Suppressor macrophage (primary cell): ENCODE data around the gene CLSTN1.

Source experiments
- DNase-seq, 4 experiments: peaks; one replicate each; pipeline ENCODE4 v3.0.0-alpha.2; 2020 to 2022
- total RNA-seq, 17 experiments: gene quantifications; one replicate each; lab custom pipeline; 2026; ENCODE audit warnings: mixed read lengths in 6 of 17, inconsistent platforms in 3 of 17; lab: John Stamatoyannopoulos, UW

The CLSTN1 gene
- total RNA-seq: 37.9 to 145 (median 70.5) reads per million in 17 experiments

DNA sequence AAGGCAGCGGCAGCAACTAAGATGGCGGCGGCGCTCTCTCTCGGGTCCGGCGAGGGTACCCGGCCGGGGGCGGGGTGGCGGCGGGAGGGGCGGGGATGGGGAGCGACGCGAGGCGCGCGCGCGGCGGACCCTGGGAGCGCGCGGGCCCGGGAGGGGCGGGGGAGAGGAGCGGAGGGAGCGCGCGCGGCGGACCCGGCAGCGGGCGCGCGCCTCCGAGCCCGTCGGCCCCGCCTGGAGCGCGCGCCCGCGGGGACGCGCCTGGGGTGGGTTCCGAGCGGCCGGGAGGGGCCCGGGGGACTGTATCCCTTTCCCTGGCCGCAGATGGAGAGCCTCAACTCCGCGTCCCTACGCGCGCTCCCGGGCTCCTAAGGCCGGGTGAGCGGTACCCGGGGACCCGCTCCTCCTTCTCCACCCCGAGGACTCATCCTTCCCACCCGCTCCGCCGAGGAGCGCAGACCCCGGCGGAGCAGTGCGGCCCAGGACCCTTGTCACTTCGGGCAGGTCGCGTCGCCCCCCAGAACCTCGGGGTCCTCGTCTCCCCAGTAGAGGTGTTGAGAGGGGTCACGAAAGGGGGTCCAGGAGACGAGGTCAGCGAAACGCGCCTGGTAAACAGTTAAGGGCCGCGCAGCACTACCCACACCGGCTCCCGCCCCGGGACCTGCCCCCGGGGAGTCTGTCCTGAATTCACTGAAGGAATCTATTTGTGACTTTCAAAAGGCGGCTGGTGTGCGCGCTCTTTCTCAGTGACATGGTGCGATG is at the start of gene CLSTN1:
TSS of gene CLSTN1 (minus strand) at position 23 of the 759 bp plus-strand sequence. CDS start 232 bp downstream, outside the sequence.
- DNase-seq: peak; percentile 78 to 94 (median 86)

DNA sequence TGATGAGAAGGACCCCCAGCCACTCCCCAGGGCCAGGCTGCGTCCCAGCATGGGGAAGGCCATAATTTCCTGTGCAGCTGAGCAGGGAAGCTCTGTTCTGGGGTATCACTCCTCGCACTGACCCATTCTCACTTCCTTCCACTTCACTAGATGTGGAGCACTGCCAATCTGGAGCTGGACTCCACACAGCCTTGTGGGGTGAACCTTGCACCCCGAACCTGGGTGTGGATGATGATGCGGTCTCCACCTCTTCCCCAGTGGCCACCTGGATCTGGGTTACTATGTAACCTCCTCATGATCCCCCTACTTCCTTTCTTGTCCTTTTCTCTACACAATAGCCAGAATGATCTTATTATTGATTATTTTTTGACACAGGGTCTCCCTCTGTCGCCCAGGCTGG is 49.6 kb upstream of the CLSTN1 start:
- no peak for DNase-seq

DNA sequence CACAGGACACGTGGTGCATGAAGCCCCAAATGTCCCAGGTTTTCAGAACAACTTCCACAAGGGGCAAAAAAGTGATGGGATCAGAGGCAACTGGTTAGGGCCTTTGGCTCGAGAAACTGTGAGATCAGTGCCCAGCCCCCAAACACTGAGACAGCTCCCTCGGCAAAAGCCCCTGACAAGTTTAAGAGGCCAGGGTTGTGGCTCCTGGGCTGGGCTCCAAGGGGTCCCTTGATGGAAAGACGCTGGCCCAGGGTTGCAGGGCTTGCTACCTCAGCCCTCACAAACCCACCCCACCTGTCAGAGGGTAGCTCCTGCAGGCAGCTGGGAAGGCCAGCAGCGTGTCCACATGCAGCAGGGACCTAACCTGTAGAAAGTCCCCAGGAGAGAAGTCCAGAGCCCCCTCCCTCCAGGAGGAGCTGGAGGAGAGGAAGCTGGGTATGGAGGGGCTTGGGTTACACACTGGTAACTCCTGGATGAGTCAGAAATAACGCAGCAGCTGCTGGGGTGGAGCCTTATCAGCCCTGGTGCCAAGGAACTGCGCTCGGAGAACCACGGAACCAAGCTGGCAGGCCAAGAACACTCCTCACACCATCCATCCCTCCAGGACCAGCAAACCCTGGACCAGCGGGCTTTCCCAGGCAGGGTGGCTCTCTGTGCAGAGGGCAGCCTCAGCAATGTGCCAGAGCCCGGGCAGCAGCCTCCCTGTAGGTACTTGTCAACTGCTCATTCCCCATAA is 48.8 kb upstream of the CLSTN1 start:
- no peak for DNase-seq

DNA sequence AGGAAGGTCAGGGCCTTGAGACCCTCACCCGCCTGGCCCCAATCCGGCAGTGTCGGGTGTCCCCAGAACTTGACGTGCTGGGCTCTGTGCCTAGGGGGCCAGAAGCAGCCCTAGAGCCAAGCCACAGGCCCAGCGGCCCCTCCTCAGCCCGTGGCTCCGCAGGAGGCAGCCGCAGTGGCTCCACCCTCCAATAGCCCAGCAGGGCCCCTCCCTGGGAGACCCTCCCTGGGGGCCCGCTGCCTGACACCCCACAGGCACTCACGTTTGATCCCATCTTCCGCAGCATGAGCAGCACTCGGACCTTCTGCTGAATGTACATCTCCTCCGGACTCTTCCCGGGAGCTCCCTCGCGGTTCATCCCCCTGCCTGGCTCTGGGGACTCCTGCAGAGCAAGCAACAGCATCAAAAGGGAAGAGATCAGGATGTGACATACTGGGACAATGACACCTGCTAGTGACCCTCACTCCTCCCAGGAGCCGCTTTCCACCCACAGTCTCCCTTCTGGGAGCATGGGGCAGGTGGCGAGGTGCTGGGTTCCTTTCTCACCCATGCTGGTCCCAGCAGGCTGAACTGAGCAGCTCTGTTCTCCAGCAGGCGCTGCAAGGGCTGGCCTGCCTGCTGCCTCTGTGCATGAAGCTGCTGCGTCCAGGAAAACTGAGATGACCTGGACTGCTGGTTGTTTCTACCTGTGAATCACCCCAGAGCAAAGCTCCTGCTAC is 48.1 kb upstream of the CLSTN1 start:
- no peak for DNase-seq

DNA sequence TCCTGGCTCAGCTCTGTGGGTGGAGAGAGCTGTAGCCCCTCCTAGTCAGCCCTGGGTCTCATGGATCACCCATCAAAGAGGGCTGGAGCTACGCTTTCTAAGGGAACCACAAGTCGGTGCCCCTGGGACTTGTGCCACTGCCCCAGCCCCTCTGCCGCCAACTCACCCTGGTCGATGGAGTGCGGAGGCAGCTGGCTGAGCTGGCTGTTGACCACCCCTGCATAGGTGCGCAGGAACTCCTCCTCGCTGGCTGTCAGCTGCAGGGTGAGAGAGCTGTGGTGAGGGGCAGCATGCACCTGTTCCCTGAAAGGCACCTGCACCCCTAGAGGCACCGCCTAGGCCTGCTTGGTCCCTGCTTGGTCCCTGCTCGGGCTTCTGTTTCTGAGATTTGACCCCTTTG is 47.3 kb upstream of the CLSTN1 start:
- DNase-seq: no peak

GRCh38 chr1:9870572-9870971 is 46.8 kb upstream of the CLSTN1 start:
- DNase-seq: no peak

- no peak for DNase-seq
Measured at GRCh38 chr1:9869831-9870251, 46.1 kb upstream of the CLSTN1 start.

DNA sequence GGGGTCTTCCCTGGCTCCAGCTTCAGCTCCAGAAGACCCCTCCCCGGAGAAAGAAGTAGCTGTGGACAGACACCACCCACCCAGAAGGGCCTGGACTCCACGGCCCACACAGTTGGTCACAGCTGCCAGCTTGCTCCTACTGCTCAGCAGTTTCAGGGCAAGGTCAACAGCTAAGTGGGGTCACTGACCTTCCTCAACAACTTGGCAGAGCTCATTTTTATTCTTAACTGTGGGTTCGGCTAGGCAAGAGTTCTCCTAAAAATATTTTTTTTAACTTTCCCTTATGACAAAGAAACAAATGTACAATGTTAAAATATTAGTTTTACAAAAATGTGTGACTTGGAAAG is 44.5 kb upstream of the CLSTN1 start:
- DNase-seq: no peak

DNA sequence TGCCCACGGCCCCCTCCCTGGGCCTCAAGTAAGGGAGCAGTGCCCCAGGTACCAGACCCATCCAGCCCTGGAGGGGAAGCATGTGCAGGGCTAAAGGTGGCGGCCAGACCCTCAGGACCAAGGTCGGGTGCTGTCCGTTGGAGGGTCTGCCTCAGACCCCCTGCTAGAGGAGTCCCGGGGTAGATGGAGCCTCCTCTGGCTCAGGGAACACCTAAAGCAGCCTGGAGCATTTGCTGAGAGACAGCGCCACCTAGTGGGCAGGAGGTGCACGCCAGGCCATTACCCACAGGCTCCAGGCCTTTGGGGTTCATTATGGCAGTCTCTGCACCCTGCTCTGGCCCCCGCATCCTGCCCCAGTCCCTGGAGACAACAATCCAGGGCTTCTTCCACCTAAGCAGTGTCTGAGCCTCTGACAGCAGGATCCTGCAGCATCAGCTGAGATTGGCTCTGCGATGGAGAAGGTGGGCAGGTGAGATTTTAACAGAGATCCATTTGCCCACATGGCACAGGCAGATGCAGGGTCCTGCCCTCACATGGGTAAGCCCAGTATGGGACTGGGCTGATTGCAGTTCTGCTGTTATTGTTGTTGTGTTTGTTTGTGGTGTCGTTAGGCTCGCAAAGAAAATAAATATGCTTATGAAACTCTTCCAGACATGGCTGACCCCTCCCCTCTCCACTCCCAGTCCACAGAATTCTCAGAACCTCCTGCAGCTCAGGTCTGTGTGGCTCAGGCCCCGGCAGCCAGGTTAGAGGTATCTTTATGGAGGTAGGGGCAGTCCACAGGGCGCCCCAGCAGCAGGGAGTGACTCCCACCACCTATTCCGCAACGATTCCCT is 43.9 kb upstream of the CLSTN1 start:
- DNase-seq: peak; percentile 76 to 91 (median 88)

GRCh38 chr1:9866836-9867235 is 43.1 kb upstream of the CLSTN1 start:
- DNase-seq: no peak

DNA sequence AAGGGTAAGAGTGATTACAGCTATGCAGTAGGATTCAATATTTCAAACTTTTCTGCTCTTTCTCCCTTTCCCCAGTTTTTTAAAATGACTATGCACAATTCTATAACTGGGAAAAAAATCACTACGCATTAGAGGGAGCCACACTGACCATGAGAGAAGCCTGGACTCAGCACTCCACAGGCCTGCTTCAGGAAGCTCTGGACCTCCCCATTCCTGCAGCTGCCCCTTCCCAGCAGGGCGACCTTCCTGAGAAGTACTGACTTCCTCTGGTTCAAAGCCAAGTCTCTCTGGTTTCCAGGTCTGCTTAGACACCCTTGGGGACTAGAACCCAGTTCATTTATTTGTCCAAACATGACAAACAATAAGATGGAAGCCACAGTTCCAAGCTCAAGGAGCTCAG is 42.0 kb upstream of the CLSTN1 start:
- DNase-seq: no peak

DNA sequence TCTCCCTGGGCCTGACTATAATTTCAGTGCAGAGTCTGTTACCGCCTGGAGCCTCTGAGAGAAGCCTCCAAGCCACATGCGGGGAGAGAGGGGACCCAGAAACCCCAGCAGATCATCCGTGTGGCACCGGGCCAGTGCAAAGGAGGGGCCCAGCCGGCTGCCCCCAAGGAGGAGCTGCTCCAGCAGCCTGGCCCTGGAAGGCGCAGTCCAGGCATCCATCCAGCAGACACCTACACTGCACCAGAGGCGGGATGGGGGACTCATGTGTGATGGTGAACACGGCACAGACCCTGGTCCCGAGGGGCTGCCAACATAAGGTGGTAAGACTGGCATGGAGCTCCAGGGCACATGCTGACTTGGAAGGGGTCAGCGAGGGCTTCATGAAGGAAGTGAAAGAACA is 39.6 kb upstream of the CLSTN1 start:
- DNase-seq: no peak

GRCh38 chr1:9861360-9861759 is 37.6 kb upstream of the CLSTN1 start:
- no peak for DNase-seq

- DNase-seq: no peak
Measured at GRCh38 chr1:9860887-9861286, 37.1 kb upstream of the CLSTN1 start.

DNA sequence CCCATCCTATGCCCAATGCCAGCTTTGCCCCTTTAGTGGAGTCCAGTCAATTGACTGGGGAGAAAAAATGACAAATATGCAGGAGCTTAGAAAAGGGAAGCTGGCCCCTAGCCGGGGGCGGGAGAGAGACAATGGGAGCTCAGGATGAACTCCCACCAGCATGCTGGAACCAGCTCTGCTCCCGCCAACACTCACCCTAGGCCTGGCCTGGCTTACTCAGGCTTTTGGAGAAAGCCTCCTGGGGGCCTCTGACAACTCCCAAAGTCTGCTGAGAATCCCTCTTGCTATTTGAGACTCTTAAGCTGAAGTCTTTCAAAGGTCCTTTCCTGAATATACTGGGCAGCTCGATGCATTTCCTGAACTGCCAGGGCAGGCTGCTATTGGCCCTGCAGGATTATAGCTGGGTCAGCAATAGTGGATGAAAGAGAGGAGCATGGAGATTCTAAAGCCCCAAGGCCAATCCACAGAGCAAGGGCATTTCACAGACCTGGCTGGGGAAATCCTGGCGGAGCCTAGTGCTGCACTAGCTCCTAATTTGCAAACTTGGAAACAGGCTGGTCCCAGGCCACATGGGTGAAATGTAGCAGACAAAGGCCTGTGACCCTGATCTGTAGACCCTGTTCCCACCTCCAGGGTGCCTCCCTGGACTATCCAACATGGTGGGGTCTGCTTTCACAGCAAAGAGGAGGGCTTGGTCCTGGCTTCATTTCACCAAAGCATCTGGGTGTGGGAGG is 35.7 kb upstream of the CLSTN1 start:
- DNase-seq: peak; percentile 70 to 81 (median 76)

DNA sequence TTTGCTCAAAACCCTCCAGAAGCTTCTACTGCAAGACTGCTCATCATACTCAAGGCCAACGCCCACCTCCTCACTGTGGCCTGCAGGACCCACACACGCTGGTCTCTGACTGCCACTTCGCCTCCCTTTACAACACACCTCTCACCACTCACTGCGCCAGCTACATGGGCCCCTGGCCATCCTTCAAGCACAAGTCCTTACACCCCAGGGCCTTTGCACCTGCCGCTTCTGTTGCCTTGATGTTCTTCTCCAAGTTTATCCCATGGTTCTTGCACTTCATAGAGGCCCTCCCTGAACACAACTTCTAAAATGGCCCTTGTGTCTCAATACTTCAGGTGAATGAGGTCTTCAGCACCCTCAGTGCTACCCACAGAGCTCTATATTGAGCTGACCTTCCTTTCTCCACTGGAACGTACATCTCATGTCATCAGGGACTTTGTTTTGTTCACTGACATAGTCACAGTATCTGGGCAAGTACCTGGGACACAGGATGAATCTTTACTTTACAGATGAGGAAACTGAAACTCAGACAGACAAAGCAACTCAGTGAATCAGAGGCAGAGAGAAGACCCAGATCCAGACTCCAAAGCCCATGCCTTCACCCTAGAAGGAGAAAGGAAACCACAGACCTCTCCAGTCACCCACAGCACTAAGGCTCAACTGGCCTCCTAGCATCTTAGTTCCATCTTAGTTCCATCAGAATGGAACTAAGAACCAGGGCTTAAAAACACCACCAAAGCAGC is 34.7 kb upstream of the CLSTN1 start:
- DNase-seq: no peak

DNA sequence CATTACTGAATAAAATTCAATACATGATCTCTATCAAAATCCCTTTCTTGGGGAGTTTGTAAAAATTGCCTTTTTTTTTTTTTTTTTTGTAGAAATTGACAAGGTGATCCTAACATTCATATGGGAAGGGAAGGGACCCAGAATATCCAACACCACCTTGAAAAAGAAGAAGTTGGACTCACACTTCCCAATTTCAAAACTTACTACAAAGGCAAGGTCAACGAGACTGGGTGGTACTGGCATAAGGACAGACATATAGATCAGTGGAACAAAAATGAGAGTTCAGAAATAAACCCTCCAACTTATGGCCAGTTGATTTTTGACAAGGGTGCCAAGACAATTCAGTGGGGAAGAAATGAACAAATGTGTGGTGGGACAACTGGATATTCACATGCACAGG is 31.4 kb upstream of the CLSTN1 start:
- DNase-seq: peak in 2 of 4 experiments; percentile 31 to 51

GRCh38 chr1:9853249-9853595 is 29.5 kb upstream of the CLSTN1 start:
- peak in 3 of 4 experiments; percentile 51 to 60 (median 52) for DNase-seq

- peak in 3 of 4 experiments; percentile 36 to 48 (median 43) for DNase-seq
Measured at GRCh38 chr1:9852410-9853248, 28.9 kb upstream of the CLSTN1 start.

GRCh38 chr1:9852004-9852403 is 28.2 kb upstream of the CLSTN1 start:
- DNase-seq: no peak
